GM21619 (cell line): ENCODE data around the gene KARS1.
A peak's percentile ranks its signal among the peaks of the same experiment; 100 is the strongest.

Experiments used
- ATAC-seq: cut with Tn5 transposase; IDR thresholded peaks from one replicate; pipeline ENCODE4 v1.9.1; 2021; ENCODE audit not compliant: unreplicated experiment

The KARS1 gene

GRCh38 chr16:75647492-75648264, at the start of gene KARS1, which contains the start of gene TERF2IP:
KARS1 (minus strand) TSS chr16:75647665; CDS start chr16:75647639, 26 bp downstream.
TERF2IP (plus strand) TSS chr16:75647773; CDS start chr16:75647883, 110 bp downstream.
- peak; percentile 82 for ATAC-seq

- ATAC-seq = no peak
These were observed 48.2 kb upstream of the KARS1 start for GRCh38 chr16:75695708-75696107.

- ATAC-seq = no peak
These were observed 39.9 kb upstream of the KARS1 start for GRCh38 chr16:75687361-75687760.

- no peak for ATAC-seq
These were observed 34.8 kb upstream of the KARS1 start for GRCh38 chr16:75682308-75682707.

GRCh38 chr16:75679366-75679765, 31.9 kb upstream of the KARS1 start:
- ATAC-seq = no peak

- no peak for ATAC-seq
These were observed 29.4 kb upstream of the KARS1 start, which contains the start of gene CPHXL2 for GRCh38 chr16:75676909-75677308. CPHXL2 (minus strand) TSS chr16:75677009; CDS start chr16:75676999, 10 bp downstream.

GRCh38 chr16:75667503-75667902, 20.0 kb upstream of the KARS1 start:
- ATAC-seq = no peak

GRCh38 chr16:75660726-75661302, 13.3 kb upstream of the KARS1 start:
- no peak for ATAC-seq

GRCh38 chr16:75660321-75660720, 12.9 kb upstream of the KARS1 start:
- ATAC-seq = no peak

GRCh38 chr16:75658175-75658574, 10.7 kb upstream of the KARS1 start:
- ATAC-seq = no peak

GRCh38 chr16:75653922-75654321, 6.5 kb upstream of the KARS1 start:
- no peak for ATAC-seq

GRCh38 chr16:75648265-75649076, 1.0 kb upstream of the KARS1 start:
- ATAC-seq = peak; percentile 32

GRCh38 chr16:75647112-75647491, 363 bp downstream of the KARS1 start:
- peak; percentile 15 for ATAC-seq

GRCh38 chr16:75644240-75645012, 3.0 kb downstream of the KARS1 start:
- ATAC-seq = no peak

GRCh38 chr16:75640598-75640997, 6.9 kb downstream of the KARS1 start:
- ATAC-seq = no peak

- ATAC-seq = no peak
These were observed 12.4 kb downstream of the KARS1 start for GRCh38 chr16:75635036-75635435.

GRCh38 chr16:75632857-75633256, 14.6 kb downstream of the KARS1 start:
- no peak for ATAC-seq

GRCh38 chr16:75630052-75630451, 17.4 kb downstream of the KARS1 start:
- no peak for ATAC-seq

GRCh38 chr16:75629132-75629531, 18.3 kb downstream of the KARS1 start:
- no peak for ATAC-seq

- ATAC-seq = no peak
These were observed 19.1 kb downstream of the KARS1 start for GRCh38 chr16:75628351-75628750.

GRCh38 chr16:75627851-75628250, 19.6 kb downstream of the KARS1 start:
- ATAC-seq = no peak
